Inflammatory macrophage (primary cell): ENCODE results near the gene ICE2.
A peak's percentile ranks its signal among the peaks of the same experiment; 100 is the strongest.
"Not testable (repeated sequence)": the region's sequence is repeated elsewhere in the genome, so short reads cannot be mapped to it uniquely, and the experiment has no call there.

Source experiments
- DNase-seq, 2 donors: peaks; one replicate each; pipeline ENCODE4 v3.0.0-alpha.2; 2020 to 2022

Gene ICE2

DNA sequence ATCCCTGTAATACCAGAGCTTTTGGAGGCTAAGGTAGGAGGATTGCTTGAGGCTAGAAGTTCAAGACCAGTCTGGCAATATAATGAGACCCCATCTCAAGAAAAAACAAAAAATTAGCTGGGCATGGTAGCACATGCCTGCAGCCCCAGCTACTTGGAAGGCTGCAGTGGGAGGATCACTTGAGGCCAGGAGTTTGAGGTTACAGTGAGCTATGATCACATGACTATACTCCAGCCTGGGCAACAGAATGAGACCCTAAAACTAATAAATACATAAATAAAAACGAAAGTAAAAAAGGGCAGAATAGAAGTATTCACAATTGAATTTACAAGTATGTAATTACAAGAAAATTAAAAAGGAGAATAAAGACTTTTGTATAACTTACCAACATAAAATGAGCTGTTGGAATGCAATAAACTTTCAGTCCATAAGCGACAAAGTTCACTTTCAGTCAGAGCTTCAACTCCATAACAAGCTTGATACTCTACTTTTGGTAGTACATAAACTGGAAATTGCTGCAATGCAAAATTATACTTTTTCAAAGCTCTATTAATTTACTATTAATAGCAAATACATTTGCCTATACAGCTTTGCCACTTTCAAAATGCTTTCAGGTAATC lies 36.8 kb downstream of the ICE2 start:
- no peak for DNase-seq

DNA sequence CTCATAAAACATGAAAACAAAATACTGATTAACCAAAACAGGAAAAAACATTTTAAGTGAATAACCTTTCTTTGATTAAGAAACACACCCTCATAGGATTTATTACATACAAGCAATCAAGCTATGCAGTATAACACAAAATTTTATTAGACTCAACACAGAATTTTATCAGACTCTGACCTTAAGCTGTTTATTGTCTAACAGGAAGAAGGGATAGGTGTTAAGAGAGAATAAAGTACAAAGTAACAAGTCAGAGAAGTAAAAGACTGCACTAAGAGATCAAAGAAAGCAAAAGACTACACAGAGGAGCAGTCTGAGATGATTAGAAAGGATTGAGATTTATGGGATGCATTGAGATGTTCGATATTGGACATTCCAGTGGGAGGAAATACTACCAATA lies 37.6 kb downstream of the ICE2 start:
- no peak for DNase-seq

DNA sequence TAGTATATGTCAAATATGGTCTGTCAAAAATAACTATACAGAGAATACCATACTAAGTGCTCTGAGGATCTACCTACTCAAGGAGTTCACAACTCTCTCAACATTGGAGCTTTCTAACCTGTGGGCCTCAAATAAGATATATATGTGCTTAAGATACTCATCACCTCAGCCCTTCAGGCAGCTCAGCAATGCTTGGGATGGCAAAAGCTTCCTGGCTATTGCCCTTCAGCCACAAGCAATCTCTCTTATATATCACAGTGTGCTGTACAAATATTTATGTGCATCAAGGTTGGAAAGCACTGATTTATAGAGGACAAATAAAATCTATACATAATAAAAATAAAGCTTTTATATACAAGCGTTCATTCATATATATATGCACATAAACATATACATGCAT lies 40.3 kb downstream of the ICE2 start:
- no peak for DNase-seq

- DNase-seq = no peak
Observed at GRCh38 chr15:60428935-60429334, 50.0 kb downstream of the ICE2 start.

DNA sequence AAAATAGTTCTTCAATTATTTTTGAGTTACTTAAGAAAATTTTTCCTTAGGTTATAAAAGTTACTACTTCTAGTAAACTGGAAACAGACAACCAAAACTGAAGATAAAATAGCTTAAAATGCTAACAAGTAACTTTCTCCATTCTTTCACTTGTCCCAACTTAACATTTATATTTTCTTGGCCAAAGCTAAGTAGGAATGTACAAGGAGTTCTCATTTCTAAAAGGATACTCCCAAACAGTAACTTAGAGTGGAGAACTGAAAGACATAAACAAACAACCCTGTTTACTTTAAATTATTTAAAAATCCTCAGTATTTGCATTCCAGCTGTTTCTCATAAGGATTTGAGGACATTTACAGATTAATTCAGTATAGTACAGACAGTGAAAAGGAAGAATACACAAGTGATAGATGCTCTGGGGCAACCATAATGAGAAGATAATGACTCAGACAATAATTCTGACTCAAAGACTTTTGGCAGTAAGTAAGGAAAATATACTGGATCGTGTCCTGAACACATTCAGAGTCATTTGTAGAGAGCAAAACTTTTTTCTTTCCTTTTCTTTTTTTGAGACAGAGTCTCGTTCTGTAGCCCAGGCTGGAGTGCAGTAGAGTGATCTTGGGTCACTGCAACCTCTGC lies 52.0 kb downstream of the ICE2 start:
- DNase-seq = no peak

DNA sequence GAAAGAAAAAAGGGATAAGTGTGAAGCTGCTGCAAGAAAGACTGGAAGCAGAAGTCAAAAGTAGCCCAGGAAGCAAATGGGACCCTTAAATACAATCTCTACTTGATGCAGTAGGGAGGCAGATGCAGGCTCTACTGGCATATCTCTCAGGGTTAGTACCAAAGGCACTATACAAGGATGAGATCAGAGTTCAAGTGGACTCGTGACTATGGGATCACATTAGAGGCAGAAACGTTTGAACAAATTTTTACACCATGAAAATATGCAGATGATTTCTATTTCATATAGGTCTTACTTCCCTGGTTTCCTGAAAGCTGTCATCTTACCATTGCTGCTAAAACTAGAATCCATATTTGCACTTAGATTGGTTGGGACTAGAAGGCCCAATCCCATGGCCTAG lies 53.5 kb downstream of the ICE2 start:
- DNase-seq = no peak

DNA sequence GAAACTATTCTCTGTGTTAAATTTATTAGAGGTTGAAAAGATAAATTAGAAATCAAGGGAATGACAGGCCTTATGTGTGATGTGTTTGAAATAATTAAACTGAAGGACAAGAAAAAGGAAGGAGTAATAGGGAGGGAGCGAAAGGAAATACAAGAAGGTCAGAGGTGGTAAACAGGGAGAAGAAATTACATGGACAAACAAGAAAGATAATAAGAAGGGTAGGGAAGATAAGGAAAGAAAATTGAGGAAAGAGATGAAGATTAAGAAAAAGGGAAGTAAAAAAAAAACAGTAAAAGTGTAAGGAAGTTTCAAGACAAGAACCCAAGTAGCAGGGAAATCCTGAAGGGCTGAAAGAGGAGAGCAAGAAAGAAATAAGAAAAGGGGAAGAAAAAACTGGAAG lies 54.9 kb downstream of the ICE2 start:
- DNase-seq = no peak

GRCh38 chr15:60423537-60423936 lies 55.4 kb downstream of the ICE2 start:
- peak; percentile 20 to 47 for DNase-seq

- no peak for DNase-seq
Observed at GRCh38 chr15:60421544-60421943, 57.4 kb downstream of the ICE2 start.

DNA sequence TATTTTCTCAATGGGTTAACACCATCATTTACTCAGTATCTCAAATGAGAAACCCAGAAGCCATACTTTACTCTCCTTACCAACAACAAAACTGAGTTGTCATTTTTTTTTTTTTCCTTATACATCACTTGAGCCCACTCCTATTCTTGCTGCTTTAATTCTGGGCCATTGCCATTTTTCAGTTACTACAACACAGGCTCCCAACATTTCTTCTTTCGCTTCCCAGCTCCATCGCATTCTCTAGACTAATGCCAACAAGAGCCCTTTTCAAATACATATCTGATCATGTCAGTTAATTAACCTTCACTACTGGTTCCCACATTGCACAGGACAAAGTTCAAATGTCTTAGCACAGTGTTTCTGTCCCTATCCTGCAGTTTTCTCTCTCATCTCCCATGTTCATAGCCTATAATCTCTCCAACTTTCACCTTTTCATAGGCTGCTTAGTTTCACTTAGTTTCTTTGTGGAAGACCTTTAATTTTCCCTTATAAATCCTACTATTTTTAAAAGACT lies 58.7 kb downstream of the ICE2 start:
- DNase-seq = no peak

- peak; percentile 57 to 76 for DNase-seq
Observed at GRCh38 chr15:60419753-60420152, 59.2 kb downstream of the ICE2 start.

DNA sequence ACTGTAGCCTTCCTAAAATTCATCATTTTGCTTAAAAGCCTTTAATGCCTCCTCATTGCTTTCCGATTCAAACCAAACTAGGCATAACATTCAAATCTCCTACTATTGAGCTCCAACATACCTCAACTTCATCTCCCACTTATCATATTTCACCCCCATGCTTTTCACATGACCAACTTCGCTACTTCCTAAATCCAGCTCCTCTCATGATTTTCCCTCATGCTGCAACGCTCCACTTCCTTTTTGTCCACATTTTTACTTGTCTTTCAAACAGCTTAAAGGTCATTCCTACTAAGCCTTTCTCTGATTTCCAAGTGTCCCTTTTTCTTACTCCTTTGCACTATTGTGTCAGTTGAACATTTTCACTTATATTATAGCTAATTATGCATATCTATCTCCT lies 60.8 kb downstream of the ICE2 start:
- DNase-seq = peak; percentile 76 to 85

DNA sequence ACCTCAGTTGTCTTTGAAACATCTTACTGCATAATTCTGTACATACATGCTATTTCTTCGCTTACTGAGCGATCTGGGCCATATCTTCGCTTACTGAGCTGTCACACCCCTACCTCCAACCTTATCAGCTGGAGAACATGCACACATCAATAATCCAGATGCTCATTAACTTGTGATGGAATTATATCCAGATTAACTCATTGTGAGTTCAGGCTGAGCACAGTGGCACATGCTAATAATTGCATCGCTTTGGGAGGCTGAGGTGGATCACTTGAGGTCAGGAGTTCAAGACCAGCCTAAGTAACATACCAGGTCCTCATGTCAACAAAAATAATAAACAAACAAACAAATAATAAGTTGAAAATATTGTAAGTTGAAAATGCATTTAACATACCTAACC lies 61.8 kb downstream of the ICE2 start:
- DNase-seq = no peak

GRCh38 chr15:60416484-60416883 lies 62.5 kb downstream of the ICE2 start:
- DNase-seq = peak; percentile 78 to 88

GRCh38 chr15:60414016-60414682 lies 64.8 kb downstream of the ICE2 start:
- peak; percentile 35 to 52 for DNase-seq

DNA sequence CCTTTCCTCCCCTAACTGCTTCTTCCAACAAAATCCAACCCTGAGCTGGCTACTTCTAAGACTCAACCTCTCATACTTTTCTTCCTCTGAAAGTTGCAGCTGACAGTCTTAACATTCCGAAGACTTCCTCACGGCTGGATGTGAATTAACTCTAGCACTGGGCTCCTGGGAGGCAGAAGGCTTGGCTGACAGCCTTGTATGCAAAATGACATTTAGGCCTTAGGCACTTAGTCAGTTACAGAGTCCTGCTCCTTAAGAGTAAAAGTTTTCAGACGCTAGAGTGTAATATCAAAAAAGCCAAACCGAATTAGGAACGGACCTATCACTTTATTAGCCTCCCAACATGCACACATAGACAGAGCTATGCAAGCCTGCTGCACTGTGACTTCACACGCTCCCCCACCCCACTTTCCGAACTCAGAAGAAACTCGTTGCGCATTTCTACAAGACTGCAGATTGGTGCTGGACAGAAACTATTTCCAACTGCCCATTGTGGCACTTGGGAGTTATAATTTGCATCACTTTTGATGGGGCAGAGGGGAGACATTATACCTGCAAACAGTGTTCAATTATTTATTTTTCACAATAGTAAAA lies 65.6 kb downstream of the ICE2 start:
- no peak for DNase-seq

- DNase-seq = not testable (repeated sequence)
Observed at GRCh38 chr15:60412807-60413206, 66.1 kb downstream of the ICE2 start.

GRCh38 chr15:60411774-60412425 lies 67.0 kb downstream of the ICE2 start:
- no peak for DNase-seq

GRCh38 chr15:60410350-60410749 lies 68.6 kb downstream of the ICE2 start:
- not testable (repeated sequence) for DNase-seq

DNA sequence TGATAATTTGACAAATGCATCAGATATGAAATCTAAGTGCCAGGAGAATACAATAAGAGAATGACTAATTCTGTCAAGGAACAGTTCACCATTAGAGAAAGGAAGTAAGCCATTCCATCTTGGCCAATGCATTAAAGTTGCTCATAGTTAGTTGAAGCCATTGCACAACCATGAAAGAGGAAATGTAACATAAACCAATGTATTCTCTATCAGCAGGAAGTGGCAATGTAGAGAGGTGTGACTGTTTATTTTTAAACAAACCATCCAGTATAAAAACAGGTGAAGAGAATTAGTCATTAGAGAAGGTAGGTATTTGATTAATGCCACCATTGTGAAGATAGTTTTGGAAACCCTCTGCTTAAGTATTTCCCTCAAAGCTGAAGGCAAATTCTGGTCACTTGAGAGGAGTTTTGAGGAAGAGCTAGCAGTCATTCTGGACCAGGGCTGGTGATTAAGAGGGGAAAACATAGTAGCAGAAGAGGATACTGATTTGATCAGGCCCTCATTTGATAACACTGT lies 70.4 kb downstream of the ICE2 start:
- peak; percentile 78 to 95 for DNase-seq

DNA sequence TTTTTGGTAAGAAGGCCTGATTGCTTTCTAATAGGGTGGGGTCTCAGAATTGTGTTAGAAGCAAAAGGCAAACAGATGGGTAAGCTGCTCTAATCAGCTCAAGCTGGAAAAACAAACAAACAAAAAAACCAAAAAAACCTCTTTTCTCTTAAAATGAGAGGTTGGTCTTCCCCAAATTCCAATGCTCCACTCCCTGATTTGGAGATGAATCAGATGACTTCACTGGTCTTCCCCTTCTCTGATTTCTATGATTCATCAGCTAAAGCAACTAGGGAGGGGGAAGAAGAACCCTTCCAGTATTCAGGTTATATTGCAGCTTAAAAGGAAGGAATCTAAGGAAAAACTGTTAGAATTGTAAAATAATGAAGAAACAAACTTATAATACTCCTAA lies 71.5 kb downstream of the ICE2 start:
- peak; percentile 59 to 65 for DNase-seq

DNA sequence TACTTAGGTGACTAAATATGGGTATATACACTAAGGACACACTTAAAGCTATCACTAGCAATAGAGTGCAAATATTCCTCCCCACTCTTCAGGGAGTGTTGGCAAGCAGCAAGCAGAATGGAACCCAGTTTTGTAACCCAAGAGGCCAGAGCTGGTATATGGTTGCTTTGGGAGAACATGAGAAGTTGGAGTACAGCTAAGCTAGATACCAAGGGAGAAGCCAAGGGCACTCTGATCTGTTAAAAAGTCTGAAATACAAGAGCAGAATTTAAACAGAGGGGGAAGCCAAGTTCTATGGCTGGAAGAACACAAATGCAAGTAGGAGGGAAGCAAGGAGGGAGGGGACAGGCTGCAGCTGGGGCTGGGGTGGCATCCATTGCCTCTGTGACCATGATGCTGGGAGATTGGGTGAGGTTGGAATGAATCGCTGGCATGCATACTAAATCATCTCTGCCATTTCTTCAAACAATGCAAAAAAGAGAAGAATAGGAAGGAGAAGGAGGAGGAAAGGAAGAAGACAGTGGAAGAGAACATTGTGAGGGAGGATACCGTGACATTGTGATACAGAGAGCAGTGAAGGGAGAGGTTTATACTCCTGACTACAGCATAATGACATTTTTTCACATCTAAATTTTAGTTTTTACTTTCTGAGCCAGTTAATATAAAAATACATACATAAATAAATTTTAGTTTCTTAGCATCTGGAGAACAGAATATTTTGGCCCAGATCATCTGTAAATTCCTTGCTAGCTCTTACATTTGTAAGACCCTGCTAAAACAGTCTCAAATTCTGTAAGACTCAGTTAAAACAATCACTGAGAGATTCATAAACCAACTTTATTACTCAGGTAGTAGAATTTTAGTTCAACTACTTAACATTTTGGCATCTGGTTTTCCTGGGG lies 72.2 kb downstream of the ICE2 start:
- no peak for DNase-seq
